GM12874 (cell line): Measurements from ENCODE around the gene MYADML2.

ENCODE experiments used
- TF ChIP-seq, protein P1 (sequence below): IDR thresholded peaks from 2 replicates; pipeline ENCODE4 v1.5.1; 2011; ENCODE audit warnings: low read depth, mild to moderate bottlenecking, control low read depth, low read length, moderate library complexity; ENCODE audit not compliant: insufficient read depth

Gene MYADML2

DNA sequence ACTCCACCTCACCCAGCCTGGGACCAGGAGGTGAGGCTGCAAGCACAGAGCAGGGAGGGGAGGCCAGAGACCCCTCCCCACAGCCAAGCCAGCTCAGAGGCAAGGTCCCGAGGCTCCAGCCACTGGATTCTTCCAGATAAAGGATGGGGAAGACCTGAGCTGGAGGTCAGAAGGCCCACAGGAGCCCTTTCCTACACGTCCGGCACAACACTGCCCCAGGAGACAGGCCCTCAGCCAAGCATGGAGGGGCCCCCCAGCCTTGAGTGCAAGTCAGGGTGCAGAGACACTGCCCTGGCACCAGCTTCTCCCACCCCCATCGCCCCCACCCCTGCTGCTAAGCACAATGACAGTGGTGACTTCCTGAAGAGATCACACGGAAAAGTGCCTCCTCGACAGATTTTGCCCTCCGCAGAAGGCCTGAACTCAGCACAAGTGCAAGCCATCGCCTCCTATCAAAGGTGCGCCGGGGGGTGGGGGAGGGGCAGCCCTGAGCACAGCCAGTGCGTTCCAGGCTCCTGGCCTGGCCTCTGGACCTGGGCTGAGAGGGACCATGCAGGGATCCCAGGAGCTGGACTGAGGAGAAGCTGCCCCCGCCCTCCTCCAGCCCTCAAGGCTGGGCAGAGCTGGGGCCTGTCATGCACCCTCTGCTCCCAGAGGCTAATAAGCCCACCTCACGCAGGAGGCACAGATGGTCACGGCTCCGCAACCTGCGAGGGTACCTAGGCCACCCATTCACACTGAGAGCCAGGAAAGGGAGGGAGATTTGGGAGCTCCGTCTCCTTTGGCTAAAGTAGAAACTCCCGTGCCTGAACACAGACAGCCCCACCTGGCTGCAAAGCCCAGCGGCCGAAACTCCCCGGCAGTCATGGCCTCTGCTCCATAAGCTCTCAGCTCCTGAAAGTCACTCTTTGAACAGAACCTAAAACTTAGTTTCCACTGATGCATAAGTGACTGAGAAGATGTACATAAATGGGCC, 22.2 kb downstream of the MYADML2 start:
- TF ChIP-seq, protein P1, sequence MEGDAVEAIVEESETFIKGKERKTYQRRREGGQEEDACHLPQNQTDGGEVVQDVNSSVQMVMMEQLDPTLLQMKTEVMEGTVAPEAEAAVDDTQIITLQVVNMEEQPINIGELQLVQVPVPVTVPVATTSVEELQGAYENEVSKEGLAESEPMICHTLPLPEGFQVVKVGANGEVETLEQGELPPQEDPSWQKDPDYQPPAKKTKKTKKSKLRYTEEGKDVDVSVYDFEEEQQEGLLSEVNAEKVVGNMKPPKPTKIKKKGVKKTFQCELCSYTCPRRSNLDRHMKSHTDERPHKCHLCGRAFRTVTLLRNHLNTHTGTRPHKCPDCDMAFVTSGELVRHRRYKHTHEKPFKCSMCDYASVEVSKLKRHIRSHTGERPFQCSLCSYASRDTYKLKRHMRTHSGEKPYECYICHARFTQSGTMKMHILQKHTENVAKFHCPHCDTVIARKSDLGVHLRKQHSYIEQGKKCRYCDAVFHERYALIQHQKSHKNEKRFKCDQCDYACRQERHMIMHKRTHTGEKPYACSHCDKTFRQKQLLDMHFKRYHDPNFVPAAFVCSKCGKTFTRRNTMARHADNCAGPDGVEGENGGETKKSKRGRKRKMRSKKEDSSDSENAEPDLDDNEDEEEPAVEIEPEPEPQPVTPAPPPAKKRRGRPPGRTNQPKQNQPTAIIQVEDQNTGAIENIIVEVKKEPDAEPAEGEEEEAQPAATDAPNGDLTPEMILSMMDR = no peak

DNA sequence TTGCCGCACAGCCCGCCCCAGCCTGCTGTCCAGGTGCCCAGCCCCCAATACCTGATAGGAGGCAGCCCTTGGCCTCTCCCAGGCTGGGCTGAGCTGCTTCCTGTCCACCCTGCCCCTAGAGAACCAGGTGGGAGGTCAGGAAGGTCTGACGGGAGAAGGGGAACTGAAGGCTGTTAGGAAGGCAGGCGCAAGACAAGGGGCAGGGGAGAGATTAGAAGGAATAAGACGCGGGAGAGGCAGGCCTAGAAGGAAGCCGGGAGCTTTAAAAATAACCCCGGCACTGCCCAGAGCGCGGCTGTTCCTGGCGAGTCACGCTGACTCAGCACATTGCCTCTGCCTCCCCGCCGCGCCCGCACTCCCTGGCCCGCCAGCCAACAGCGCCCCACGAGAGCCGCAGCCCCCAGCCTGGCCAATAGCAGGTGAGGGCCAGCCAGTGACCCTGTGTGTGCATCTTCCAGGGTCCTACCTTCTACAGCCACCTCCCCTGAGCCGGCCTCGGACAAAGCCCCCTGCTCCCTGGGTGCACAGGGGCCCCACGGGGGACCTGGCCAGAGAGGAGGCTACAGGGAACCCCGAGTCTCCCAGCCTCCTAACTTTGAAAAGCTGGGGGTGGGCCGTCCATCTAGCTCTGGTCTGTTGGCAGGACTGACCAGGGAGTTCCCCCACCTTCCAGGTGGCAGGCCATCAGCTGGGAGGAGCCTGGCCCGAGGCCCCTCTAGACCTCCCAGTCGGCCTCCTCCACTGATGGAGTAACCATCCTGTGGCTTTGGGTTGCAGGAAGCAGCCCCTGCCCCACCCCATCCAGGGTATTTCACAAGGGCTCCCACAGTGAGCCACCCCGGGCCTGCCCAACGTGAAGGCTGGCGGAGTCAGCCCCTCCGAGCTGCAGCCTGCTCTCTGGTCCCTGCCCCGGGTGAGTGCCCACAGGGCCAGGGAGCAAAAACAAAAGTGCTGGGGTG, 23.5 kb downstream of the MYADML2 start:
- TF ChIP-seq, protein P1 = no peak

DNA sequence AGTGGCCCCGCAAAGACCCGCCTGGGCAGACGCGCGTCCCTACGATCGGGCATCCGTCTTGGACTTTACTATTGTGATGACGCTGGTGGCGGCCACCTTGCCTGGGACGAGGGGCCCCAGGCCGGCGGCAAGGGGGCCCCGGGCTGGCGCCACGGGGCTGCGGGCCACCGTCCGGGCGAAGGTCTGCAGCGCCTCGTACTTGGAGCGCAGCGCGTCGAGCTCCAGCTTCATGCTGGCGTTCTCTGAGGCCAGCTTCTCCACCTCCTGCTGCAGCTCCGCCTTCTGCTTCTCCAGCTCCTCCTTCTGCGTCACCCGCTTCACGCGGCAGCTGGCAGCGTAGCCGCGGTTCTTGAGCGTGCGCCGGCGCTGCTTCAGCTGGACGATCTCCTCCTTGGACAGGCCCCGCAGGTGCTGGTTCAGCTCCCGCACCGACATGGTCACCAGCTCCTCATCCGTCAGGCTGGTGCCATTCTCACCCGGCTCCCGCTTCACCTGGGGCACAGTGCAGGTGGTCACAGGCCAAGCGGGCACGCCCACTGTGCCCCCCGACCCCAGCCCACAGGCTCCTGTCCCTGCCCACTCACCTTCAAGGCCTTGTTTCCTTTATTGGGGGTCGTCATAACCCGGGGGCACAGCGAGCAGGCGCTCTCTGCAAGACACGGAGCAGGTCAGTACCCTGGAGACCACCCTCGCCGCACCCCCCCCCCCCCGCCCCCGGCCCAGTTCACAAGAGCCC, 24.3 kb downstream of the MYADML2 start:
- TF ChIP-seq, protein P1 = no peak

DNA sequence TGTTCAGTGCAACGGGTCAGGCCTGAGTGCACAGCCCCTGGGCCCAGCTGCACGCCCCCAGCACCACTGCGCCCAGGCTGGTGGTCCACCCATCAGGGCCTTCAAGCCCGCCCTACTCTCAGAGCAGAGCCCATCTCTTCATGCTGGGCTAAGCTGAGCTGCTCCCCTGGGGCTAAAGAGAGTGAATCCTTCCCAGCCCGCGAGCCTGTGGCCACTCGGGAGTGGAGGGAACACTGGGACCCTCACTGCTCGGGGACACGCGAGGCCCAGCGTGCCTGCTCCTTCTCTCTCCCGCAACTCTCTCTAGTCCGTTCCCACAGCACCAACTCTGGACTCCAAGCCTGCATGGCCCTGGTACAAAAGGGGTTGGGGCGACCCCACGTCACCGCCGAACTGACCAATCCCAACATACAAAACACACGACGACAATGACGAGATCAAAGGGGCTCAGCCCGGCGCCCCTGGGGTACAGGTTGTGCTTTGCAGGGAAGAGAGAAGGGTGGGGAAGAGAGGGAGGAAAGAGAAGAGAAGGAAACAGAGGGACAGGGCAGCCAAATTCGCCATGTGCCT, 25.0 kb downstream of the MYADML2 start:
- TF ChIP-seq, protein P1 = no peak

DNA sequence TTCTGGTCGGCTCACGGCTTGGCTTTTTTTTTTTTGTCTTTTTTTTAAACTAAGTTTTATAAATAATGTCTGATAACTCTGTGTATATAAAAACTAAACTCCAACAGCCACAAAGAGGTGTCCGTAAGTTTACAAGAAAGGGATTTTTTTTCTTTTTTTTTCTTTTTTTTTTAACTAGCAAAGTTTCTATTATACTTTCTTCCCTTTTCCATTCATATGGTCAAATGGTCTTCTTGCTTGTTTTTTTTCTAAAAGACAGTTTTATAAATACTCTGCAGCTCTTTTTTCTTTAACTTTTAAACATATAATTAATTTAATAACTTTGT, 25.5 kb downstream of the MYADML2 start:
- TF ChIP-seq, protein P1 = no peak

DNA sequence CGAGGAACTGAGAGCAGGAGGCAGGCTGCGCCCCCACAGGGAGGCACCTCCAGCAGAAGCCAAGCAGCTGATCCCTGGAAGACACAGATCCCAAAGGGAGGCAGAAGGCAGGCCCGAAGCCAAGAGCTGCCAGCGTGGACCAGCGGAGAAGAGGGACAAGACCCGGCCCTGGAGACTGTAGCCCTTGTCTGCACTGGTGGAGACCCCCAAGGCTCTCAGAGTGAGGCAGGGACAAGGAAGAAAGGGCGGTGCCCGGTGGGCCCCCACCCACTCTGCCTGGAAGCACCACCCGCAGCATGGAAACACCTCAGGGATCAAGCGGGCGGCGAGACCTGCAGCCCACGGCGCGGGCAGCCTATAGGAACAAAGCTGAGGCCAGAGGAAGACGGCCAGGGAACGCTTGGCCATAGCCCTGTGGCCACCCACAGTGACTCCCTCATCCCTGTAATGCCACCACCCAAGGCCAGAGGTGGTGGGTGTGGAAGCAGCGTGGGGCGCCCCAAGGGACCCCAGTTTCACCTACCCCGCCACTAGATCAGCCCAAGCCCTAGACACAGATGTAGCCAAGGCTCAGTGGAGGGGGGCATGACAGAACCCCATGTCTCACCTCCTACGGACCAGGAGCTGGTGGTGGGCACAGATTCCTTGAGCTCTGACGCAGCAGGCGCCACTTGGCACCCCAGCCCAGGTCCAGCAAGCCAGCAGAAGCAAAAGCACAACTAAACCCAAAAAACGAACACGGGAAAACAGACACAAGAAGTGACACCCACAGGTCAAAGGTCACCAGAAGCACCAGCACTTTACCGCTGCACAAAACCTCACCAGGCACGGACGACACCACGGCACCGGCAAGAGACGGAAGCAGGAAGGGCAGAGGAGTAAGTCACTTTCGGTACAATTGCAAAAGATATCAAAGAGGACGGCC, 26.2 kb downstream of the MYADML2 start:
- TF ChIP-seq, protein P1 = no peak
